Epithelial cell of umbilical artery (primary cell): ENCODE measurements around the gene CD1D. TPM values are rescaled to one million over a fixed set of nuclear protein-coding genes. Genes with fewer than 3 reads are reported as not detected.

ENCODE experiments used
- total RNA-seq: library from RNA; depleted of rRNA; stranded (reverse); fragments of >200 nt; gene quantifications from 2 replicates; pipeline ENCODE4 v1.2.3, GENCODE V29; 2014

CD1D gene
- not detected in 2 replicates for total RNA-seq

DNA sequence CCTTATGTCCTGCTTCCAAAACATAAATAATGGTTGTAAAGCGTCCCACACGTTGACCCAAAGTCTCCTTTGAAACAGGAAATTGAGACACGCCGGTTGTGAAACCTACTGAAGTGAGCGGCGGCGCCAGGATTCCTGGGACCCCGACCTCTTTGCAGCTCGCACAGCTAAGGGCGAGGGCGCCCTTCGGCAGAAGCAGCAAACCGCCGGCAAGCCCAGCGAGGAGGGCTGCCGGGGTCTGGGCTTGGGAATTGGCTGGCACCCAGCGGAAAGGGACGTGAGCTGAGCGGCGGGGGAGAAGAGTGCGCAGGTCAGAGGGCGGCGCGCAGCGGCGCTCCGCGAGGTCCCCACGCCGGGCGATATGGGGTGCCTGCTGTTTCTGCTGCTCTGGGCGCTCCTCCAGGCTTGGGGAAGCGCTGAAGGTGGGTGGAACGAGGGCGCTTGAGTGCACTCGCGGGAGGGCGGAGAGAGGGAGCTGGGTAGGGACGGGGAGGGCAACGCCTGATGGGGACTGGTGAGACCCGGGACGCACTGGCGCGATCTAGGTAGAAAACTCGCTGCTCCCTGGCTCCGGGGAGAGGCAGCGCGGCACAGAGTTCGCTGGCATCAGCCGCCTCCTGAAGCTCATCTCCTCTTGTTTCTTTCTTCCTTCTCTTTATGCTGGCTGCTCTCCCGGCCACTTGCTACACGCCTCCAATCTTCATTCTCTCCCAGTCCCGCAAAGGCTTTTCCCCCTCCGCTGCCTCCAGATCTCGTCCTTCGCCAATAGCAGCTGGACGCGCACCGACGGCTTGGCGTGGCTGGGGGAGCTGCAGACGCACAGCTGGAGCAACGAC is at the start of gene CD1D:
Gene CD1D, plus strand, starts transcription at position 155 of the 836 bp plus-strand sequence. Its CDS starts 207 bp downstream, at position 362.

Other genes with a start within 250 kb of the CD1D start
- 25.3 and 41.5 TPM in 2 replicates for gene KIRREL1, start 187.2 kb upstream of the CD1D start, total RNA-seq
- under 0.01 TPM in 1 of 2 replicates, not detected in the other for gene CD1A, start 73.5 kb downstream of the CD1D start, total RNA-seq
- not detected in 2 replicates for gene CD1C, start 109.0 kb downstream of the CD1D start, total RNA-seq
- gene CD1B, start 150.6 kb downstream of the CD1D start, total RNA-seq = not detected in 2 replicates
- not detected in 2 replicates for gene CD1E, start 173.0 kb downstream of the CD1D start, total RNA-seq
- gene OR10T2, start 218.6 kb downstream of the CD1D start, total RNA-seq = not detected in 2 replicates
- gene OR10K2, start 245.3 kb downstream of the CD1D start, total RNA-seq = not detected in 2 replicates